KG1 (cell line): Measurements from ENCODE around the gene NOXO1.

Experiments used
- DNase-seq: peaks from one replicate; lab custom pipeline; 2025; lab: John Stamatoyannopoulos, UW

NOXO1 gene

DNA sequence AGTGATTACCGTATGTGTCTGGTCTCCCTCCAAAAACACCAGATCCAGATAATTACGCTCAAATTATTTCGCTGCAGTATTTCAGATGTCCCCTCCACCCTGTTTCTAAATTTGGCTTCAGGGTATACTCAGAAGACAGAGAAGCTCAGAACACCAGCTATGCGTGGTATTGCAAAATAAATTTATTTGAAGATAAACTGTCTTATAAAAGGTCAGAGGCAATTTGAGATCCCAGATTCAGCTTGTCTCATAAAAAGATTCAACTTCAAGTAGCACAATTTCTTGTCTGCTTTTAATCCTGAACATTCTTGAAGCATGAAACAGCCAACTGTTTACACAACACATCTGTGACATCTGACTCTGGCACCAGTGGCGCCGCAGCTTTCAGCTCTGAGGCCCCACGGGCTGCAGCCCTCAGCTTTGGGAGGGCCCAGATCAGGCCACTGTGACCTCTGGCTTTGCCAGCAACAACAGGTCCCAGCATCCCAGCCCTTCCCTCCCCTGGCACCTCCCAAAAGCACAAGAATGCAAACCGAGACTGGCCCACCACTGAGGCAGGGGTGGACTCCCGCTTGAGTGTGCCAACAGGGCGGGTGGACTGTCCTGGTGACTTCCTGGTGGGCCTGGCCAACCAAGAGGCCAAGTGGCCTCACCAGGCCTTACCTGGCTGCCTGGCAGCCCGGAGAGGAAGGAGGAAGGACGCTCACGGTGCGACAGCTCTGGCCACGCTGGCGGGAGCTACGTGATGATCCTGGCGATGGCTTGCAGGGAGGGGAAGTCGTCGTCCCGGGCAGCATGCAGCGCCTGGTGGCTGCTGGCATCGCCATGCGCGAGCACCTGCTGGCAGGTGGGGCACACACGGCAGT lies 16.5 kb upstream of the NOXO1 start:
- DNase-seq = no peak

DNA sequence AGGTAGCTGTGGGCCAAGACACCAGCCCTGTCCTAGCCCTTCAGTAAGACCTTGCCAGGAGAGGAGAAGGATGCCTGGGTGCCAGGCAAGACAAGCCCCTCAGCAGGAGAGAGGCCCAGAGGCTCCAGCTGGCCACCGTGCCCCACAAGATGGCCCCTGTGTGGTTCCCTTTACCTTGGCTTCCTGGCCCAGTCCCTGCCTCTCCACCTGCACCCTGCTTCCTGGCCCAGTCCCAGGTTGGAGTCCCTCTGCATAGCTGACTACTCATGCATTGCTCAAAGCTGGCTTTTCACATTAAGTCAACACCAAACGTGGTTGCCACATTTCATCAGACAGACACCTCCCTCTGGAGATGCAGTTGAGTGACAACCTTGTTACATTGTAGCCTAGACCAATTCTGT lies 12.5 kb upstream of the NOXO1 start:
- DNase-seq = no peak

DNA sequence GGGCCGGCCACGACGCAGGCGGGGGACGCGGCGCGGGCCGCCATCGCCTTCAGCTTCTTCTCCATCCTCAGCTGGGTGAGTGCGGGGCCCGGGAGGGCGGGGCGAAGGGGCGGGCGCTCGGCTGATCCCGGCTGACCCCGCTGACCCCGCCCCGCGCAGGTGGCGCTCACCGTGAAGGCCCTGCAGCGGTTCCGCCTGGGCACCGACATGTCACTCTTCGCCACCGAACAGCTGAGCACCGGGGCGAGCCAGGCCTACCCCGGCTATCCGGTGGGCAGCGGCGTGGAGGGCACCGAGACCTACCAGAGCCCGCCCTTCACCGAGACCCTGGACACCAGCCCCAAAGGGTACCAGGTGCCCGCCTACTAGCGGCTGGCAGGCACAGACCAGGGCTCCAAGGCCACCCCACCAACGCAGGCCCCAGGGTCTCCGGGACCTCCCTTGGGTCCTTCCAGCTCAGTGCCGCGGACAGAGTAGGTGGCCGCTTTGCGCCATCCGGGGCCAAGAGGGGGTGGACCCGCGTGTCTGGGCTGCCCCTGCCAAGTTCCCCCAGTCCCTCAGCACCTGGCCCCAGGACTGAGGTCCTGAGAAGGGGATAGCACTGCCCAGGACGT lies 11.5 kb upstream of the NOXO1 start:
- DNase-seq = no peak

DNA sequence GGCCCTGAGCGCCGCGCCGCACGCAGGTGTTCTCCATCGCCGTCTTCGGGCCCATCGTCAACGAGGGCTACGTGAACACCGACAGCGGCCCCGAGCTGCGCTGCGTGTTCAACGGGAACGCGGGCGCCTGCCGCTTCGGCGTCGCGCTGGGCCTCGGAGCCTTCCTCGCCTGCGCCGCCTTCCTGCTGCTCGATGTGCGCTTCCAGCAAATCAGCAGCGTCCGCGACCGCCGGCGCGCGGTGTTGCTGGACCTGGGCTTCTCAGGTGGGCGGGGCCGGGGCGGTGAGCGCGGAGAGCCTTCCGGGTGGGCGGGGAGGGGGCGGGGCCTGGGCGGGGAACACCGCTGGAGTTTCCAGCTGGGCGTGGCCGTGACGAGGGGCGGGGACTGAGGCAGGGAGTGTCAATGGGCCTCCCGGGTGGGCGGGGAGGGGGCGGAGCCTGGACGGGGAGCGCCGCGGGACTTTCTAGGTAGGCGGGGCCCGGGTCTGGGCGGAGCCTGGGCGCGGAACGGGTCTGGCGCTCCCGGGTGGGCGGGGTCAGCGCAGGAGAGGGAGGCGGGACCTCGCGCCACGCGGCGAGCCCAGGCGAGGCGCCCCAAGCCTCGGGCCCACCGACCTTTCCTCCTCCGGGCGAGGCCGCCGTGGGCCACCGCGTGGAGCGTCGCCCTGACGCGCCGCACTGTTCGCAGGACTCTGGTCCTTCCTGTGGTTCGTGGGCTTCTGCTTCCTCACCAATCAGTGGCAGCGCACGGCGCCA lies 10.9 kb upstream of the NOXO1 start:
- DNase-seq = no peak

DNA sequence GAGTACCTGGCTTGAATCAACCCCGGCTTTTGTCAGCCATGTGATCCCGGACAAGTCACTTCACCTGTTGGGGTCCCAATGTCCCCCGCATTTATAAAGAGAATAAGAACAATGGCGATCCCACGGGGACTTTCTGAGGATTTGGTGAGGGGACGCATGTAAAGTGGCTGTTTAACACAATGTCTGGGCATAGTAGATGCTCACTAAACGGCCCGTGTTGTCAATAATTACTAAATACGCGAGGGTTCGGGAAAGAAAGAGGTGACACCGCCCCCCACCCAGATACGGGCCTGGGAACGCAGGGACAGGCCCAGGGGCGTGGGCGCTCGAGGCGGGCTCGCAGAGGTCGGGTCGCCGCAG lies 10.3 kb upstream of the NOXO1 start:
- no peak for DNase-seq

DNA sequence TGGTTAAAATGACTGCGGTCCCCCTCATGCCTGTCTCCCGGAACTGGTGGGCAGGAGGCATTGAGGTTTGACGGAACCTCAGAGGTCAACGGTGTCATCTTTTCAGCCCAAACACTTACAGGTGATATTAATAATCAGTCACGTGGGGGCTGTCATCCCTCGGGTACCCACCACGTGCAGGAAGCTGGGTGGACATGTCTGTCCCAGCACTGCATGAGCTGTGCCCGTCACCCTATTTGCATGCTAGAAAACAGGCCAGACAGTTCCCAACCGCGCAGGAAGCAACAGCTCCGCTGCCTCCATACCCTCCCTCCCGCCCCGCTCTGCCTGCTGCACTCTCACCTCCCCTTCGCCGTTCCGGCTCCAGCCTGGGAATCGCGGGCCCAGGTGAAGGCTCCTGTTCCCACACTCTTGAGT lies 9.9 kb upstream of the NOXO1 start:
- DNase-seq = no peak

DNA sequence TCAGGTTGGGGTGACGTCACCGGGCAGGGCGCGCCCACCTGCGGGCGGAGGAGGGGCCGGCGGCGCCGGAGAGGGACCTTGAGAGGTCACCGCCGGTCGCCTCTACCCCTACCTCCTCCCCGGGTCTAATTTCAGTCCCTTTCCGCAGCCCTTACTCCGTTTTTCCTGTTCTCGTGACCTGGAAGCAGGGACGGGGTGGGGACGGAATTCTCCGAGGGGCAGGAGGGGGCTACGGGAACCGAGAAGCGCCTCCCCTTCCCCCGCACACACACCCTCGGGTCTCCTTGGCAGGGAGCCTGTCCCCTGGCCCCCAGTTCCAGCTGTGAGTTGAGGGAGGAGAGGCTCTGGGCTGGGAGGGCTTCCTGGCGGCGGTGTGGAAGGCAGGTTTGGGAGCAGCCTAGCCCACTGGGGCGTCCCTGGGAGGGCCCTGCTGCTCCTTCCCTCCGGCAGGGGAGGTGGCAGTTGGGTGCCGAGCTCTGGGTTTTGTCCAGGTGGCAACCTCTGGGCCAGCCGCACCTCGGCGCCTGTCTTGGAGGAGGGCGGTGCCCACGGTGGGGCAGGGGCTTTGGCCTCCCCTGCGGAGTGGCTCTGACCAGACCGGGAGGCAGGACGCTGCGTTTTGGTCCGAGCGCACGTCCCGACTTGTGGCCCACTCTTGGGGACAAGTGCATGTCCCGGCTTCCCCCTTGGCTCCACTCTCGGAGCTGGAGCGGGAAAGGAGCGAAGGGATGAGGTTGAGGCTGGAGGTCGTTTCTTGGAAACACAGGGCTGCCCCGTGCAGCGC lies 9.3 kb upstream of the NOXO1 start:
- DNase-seq = no peak

DNA sequence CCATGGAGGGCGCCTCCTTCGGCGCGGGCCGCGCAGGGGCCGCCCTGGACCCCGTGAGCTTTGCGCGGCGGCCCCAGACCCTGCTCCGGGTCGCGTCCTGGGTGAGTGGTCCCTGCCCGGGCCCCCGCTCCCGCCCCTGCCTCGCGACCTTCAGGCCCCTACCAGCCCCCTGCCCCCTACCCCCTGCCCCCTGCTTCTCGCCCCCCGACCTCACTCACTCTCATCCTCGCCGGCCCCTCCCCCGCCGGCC lies 8.8 kb upstream of the NOXO1 start:
- DNase-seq = no peak

DNA sequence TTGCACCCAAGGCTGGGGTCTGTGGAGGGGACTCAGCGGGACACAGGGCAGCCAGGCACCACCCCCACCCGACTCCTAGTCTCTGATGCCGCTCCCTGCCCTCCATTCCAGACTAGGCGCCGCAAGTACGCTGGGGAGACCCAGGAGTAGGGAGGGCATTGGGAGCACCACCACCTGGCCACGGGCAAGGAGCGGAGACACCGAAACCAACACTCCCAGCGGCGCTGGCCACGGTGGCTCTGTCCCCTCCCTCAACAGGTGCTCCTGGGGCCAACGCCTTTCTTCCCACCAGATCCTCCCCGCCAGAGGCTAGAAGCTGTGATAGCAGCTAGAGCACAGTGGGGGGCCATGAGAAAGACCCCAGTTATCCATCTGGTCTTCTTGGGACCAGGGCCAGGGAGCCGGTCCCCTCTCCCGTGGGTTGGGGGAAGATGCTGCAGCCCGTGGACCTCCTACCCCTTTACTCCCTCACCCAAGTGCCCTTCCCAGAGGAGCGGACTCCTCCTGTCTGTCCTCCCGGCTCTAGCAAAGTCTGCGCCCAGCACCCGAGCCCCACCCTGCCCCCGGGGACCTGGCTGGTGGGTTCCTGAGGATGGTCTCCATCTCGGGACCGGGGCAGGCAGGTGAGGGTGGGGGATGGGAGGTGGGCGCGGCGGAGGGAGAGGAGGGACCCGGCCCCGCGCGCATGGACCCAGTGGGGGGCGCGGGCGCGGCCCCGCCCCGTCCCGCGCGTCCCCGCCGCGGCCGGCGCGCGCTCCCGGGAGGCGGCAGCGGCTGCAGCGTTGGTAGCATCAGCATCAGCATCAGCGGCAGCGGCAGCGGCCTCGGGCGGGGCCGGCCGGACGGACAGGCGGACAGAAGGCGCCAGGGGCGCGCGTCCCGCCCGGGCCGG lies 8.2 kb upstream of the NOXO1 start, which contains the start of gene SYNGR3:
Gene SYNGR3 (plus strand): TSS at position 762 of the 892 bp plus-strand sequence. CDS start 133 bp downstream, outside the sequence.
- DNase-seq = no peak

DNA sequence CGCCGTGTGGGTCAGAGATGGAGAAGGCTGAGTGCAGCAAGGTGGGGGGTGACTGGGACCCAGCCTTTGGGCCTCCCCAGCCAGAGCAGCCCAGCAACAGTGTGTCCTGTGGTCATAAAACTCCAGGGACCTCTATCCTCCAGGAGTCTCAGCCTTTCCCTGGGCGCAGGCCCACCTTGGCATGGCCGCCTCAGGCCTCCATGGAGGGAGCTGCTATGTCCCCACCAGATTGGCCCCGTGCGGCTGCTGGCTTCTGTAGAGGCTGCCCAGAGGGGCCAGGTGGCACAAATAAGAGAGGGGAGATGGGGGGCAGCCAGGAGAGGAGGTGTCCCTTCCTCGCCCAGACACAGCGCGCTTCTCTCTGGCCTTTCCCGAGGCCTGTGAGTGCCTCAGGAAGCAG lies 5.9 kb upstream of the NOXO1 start:
- no peak for DNase-seq

DNA sequence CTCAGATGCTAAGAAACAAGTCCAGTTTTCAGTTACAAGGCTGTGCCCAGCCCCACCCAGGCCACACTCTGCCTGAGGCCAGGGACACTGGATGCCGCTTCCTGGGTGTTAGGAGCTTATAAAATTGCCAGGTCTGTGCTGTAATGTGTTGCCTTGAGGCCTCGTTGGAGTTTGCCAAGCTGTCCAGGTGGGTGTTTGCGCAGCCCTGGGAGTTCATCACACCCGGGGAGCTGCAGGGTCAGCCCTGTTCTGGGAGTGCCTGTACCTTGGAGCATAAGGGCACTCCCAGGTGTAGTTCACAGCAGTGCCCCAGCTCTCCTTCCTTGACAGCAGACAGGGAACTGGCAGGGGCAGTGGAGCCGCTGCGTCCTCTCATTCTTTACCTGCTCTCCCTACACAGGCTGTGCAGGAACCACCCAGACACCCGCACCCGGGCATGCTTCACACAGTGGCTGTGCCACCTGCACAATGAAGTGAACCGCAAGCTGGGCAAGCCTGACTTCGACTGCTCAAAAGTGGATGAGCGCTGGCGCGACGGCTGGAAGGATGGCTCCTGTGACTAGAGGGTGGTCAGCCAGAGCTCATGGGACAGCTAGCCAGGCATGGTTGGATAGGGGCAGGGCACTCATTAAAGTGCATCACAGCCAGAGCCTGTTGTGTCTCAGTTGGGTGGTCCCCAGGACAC lies 4.3 kb upstream of the NOXO1 start:
- no peak for DNase-seq

DNA sequence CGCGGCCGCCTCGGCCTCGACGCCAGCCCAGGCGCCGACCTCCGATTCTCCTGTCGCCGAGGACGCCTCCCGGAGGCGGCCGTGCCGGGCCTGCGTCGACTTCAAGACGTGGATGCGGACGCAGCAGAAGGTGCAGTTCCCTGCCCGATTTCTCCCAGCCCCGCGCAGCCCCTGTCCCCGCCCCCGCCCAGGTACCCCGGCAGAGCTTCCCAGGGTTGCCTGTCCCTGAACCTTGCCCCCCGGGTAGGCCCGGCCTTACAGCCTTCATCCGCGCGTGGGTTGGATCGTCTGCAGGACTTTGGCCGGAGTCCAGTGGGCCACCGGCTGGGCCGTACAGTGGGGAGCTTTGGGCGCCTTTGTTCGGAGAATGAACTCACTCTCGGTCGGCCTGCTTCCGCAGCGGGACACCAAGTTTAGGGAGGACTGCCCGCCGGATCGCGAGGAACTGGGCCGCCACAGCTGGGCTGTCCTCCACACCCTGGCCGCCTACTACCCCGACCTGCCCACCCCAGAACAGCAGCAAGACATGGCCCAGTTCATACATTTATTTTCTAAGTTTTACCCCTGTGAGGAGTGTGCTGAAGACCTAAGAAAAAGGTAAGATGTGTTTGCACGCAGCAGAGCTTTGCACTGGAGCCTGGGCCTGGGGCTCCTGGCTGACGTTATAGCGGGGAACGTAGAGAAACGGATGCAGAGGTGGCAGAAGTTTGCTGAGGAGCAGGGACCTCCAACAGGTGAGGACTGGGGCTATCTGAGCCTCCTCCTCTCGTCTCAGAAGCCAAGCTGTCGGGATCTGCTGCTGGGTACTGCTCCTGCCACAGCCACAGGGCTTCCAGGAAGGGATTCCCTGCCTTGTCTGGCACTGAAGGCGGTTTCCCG lies 3.3 kb upstream of the NOXO1 start:
- DNase-seq = no peak

DNA sequence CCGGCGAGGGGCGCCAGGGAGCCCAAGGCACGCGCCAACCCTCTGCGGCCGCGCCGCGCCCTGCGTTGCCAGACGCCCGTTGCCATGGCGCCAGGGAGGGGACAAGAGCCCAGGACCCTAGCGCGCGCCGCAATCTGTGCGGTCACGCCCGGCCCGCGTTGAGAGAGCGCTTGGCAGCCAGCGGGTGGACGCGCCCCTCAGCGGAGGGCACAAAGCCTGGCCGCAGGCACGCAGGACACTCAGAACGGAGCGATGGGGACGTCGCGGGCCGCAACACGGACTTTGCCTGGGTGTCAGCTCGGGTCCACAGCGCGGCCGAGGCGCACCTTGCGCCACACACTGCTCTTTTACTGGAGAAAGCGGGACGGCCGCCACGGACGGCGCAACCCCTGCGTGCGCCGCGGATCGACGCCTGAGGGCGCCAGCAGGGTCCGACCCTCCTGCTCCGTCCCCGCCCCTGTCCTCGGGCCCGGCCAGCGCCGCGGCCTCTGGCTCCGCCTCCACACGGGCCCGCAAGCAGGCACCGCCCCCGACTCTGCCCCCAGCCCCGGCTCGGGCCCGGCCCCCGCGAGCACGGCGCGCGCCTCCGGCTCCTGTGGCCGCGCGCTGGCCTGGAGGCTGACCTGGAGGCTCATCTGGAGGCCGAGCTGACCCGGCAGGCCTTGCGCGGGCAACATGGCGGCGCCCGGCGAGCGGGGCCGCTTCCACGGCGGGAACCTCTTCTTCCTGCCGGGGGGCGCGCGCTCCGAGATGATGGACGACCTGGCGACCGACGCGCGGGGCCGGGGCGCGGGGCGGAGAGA lies 2.5 kb upstream of the NOXO1 start, which contains the start of gene GFER:
Gene GFER (plus strand): TSS at position 650 of the 803 bp plus-strand sequence. CDS start 26 bp downstream, at position 676.
- peak; percentile 74 for DNase-seq

DNA sequence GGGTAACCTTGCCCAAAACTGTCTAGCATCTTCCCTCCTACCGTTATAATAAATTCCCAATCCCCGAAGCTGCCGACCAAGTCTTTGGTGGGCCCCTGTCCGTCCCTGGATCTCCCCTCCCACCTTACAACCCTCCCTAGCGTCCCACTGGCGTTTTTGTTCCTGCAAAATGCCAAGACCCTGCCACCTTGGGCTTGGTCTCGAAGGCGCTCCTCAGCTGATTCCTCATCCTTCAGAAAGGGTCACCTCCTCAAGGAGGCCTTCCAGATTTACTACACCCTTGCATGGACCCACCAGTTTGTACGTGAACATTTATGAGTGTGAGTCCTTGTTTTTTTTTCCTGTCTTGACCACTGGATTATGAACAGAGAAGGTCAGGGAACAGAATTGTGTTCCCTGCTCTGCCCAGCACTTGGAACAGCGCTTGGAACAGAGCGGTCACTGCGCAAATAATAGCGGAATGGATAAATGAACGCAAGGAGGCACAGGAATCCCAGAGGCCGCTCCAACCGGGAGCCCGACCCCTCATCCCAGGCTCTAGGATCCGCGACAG lies 1.8 kb upstream of the NOXO1 start:
- DNase-seq = no peak

DNA sequence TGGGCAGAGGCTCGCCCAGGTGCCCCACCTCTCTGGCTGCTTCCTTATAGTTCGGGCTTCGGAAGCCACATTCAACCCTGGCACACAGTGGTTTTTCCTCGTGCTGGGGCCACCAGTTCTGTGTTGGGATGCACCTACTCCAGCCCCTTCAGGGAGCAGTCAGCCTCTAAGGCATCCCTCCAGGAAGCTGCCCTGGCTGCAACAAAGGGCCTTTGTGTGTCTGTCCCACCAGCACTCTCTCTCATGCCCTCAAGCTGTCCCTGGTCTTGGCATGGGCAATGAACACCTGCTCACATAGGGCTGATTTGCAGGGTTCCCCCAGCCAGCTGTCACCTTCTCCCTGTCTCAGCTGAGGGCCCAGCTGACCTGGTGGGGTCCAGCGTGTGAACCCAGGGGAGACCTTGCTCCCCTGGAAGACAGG lies 754 bp upstream of the NOXO1 start:
- no peak for DNase-seq

DNA sequence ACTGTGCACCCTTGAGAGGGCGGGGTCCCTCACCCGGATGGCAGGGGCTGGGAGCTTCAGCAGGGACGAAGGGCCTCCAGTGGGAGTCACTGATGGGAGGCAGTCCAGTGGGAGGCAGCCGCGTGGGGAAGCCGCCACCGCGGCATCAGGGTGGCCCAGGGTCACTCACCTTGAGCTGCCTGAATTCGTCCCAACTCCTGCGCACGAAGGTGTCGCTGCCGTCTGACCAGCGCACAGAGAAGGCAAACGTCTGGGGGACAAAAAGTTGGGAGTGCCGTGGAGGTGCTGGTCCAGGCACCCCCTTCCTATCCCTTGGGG lies 540 bp downstream of the NOXO1 start:
- no peak for DNase-seq

DNA sequence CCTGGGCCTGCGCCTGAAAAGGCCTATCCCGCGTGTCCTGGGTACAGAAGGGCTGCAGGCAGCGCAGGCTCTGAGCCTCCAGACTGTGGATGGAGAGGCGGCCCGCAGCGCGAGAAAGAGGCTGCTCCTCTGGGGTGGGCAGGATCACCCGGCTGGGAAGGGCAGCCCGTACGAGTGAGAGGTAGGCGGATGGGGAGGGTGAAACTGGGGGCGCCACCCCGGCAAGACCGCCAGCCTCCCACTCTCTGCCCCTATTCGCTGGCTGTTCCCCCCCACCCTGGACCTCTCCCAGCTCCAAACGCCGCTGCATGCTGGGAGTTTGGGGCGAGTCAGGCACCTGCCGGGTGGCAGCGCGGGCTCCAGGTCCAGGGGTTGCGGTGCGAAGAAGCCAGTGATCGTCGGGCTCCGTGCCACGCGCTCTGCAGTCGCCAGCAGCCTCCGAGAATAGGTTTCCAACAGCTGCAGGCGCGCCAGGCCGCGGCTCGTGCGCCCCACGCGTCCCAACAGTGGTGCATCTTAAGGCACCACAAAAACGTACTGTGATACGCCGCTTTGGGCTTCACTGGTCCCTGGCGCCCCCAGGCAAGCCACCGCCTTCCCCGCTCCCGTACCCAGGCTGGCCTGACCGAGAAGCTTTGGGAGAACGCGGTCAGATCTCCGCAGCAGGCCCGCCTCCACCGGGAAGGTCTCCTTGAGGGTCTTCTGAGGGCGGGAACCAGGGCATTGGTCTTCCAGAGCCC lies 1.1 kb downstream of the NOXO1 start:
- DNase-seq = no peak
